T-helper 17 cell (primary cell): ENCODE results near the gene ITGB5. TPM values are rescaled to one million over a fixed set of nuclear protein-coding genes. Genes with fewer than 3 reads are reported as not detected.

ENCODE experiments used
- ATAC-seq: fragments of 150-1000 bp; cut with Tn5 transposase; 2 replicates; pipeline ENCODE4 v1.10.0; 2021; ENCODE audit warnings: mild to moderate bottlenecking, moderate library complexity
- DNase-seq, 3 donors: peaks; one replicate each; pipeline versions ENCODE4 v3.0.0 to v3.0.0-alpha.2; 2020 to 2021
- H3K9me3 ChIP-seq: one replicate; pipeline ENCODE4 v1.7.0; 2013; ENCODE audit warnings: low read length, mild to moderate bottlenecking; ENCODE audit not compliant: control insufficient read depth, poor library complexity, severe bottlenecking
- H3K27ac Mint-ChIP-seq: one replicate; pipeline ENCODE4 v1.8.0; 2022; ENCODE audit warnings: mild to moderate bottlenecking, moderate library complexity, mixed read lengths
- H3K27me3 Mint-ChIP-seq: one replicate; pipeline ENCODE4 v1.8.0; 2022; ENCODE audit warnings: mixed read lengths
- H3K36me3 Mint-ChIP-seq: one replicate; pipeline ENCODE4 v1.8.0; 2022; ENCODE audit warnings: low read depth, mixed read lengths
- H3K4me1 Mint-ChIP-seq: one replicate; pipeline ENCODE4 v1.8.0; 2022; ENCODE audit warnings: mild to moderate bottlenecking, mixed read lengths
- H3K4me3 Mint-ChIP-seq: one replicate; pipeline ENCODE4 v1.8.0; 2022; ENCODE audit warnings: mild to moderate bottlenecking, moderate library complexity, mixed read lengths
- total RNA-seq, 4 donors: library from RNA in 2 of 4; stranded (reverse) in 2 of 4; gene quantifications; one replicate each; pipeline ENCODE4 v1.2.3 and lab custom pipeline; 2022 to 2026

ITGB5 gene
- total RNA-seq, 2 donors from 2014 or later = 3.1 to 61.3 TPM

DNA sequence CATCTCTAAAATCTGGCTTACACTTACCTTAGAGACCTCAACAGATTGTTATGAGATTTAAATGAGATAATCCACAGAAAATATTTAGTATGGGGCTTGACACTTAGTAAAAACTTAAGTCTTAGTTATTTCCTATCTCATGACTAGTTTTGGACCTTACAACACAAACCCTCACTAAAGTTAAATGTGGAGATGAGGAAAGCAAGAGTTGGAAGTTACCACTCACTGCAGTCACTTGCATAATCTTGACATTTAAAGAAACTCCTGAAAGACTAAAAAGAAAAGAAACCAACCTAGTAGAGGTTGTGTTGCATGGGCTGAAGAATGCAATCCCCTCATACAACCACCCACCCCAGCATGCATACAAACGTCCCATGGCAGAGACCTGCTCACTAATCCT lies 40.1 kb downstream of the ITGB5 start:
- Mint-ChIP-seq H3K36me3 (peaks cover 5% of the 10 kb centered on the region), H3K4me3 (no peak overlapping the region), H3K27ac (no peak overlapping the region), H3K27me3 (peaks cover 24% of the 10 kb centered on the region), H3K4me1 (no peaks in the 10 kb centered on the region)
- DNase-seq (no peak), ATAC-seq (no peak)
- H3K9me3 ChIP-seq = no peaks in the 10 kb centered on the region

DNA sequence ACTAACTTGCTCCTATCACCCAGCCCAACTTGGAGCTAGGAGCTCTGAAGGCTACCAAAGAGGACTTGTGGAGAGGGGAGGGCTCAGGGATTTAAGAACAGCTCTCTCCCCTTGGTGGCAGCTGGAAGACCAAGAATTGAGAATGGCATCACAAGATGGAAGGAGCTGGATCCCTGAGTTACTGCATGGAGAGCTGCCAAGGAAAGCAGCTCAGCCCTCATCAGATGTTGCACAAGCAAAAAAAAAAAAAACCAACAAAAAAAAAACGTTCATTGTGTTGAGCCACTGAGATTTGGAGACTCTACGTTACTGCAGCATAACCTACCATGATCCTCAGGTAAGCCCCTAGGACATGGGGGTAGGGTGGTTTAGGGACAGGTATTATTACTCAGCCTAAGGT lies 41.0 kb downstream of the ITGB5 start:
- no peaks in the 10 kb centered on the region for H3K4me1 Mint-ChIP-seq
- H3K9me3 ChIP-seq = no peaks in the 10 kb centered on the region
- no peak overlapping the region for H3K4me3 Mint-ChIP-seq
- no peak for ATAC-seq
- DNase-seq = no peak
- H3K27me3 Mint-ChIP-seq = peaks cover 28% of the 10 kb centered on the region
- peaks cover 6% of the 10 kb centered on the region for H3K36me3 Mint-ChIP-seq
- no peak overlapping the region for H3K27ac Mint-ChIP-seq

DNA sequence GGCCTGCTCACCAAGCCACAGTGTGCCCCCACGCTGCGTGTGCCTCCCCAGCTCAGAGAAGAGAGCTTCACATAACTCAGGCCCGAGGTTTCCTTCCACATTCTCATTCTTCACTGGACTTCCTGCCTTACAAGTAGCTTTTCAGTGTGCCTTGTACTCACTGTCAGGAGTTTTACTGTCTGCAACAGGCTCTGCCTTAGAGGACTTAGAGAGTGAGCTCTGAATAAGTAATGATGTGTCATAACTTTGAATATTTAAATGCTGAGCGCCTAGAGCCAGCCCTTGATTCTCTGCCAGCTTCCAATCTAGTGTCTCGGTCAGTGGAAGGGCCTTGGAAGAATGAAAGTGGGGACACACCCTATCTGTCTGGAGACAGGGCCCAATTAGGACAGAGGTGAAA lies 41.8 kb downstream of the ITGB5 start:
- Mint-ChIP-seq H3K4me3 (no peak overlapping the region), H3K4me1 (no peaks in the 10 kb centered on the region), H3K27me3 (peaks cover 32% of the 10 kb centered on the region), H3K36me3 (peaks cover 8% of the 10 kb centered on the region), H3K27ac (no peak overlapping the region)
- H3K9me3 ChIP-seq = no peaks in the 10 kb centered on the region
- DNase-seq (no peak), ATAC-seq (no peak)

DNA sequence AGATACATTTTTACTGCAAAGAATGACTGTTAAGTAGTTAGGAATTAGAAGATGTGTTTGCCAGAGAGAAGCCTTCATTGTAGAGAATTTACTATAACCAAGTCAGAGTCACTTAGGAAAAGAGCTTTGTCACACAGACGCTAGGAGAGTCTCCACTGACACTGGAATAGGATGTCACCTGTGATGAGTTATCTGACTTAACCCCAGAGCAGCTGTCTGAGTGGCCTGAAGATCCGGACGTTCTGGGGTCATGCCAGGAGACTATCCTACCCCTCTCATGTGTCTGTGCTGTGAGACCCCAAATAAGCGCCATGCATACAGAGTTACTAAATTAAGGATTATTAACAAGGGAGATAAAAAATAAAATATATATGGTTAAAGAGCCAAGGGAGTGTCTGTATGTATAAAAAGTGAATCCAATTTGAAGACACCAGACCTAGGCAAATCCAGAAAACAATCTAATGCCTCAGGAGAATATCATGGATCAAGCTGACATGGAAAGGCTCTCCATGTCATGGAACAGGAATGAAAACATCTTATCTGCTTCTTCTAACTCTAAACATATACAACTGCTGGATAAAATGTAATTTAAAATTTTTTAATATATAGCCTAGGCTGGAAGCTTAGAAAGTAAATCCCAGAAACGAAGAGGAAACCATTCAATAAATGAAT lies 43.5 kb downstream of the ITGB5 start:
- H3K36me3 Mint-ChIP-seq = peaks cover 6% of the 10 kb centered on the region
- H3K9me3 ChIP-seq = no peaks in the 10 kb centered on the region
- DNase-seq (no peak), ATAC-seq (no peak)
- peaks cover 24% of the 10 kb centered on the region for H3K27me3 Mint-ChIP-seq
- no peak overlapping the region for H3K27ac Mint-ChIP-seq
- no peaks in the 10 kb centered on the region for H3K4me1 Mint-ChIP-seq
- H3K4me3 Mint-ChIP-seq = no peak overlapping the region

DNA sequence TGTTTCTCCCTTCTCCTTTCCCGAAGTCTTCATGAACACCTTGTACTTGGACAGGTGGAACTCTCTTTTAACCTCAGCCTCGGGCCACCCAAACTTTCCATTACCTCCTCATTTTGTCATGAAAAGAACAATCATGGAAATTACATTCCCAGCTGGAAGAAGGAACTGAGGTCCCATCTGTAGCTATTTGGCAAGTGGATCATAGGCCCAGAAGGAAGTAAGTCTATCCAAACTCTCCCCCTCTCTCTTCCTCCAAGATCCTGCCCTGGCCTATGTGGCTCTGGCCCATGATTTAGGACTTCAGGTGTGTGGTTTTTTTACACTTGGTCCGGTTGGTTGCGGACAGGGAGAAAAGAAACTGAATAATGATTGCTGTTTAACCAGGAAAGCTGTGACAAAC lies 44.1 kb downstream of the ITGB5 start:
- Mint-ChIP-seq H3K27ac (no peak overlapping the region), H3K4me3 (no peak overlapping the region), H3K4me1 (no peaks in the 10 kb centered on the region), H3K27me3 (peaks cover 24% of the 10 kb centered on the region), H3K36me3 (peaks cover 6% of the 10 kb centered on the region)
- no peak for ATAC-seq
- H3K9me3 ChIP-seq = no peaks in the 10 kb centered on the region
- no peak for DNase-seq

DNA sequence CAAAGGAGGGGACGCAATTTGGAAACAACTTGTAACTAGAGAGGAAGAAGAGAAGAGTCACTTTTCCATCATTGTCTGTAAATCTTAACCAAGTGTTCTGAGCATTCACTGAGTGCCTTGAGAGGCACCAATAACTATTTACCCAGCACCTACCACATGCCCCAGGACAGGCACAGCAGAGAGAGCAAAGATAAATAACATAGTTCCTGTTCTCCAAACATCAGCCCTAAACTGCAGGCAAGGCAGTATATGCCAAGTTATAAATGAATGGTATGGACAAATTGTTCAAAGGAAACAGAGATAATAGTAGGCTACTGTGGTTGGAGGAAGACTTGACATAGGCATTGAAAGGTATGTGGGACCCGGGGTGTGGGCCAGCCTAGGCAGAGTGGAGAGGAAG lies 45.6 kb downstream of the ITGB5 start:
- Mint-ChIP-seq H3K4me3 (no peak overlapping the region), H3K36me3 (peaks cover 6% of the 10 kb centered on the region), H3K27ac (peak overlapping the region; percentile 5), H3K27me3 (peaks cover 37% of the 10 kb centered on the region), H3K4me1 (peaks cover 6% of the 10 kb centered on the region)
- ATAC-seq (no peak), DNase-seq (no peak)
- H3K9me3 ChIP-seq = no peaks in the 10 kb centered on the region

DNA sequence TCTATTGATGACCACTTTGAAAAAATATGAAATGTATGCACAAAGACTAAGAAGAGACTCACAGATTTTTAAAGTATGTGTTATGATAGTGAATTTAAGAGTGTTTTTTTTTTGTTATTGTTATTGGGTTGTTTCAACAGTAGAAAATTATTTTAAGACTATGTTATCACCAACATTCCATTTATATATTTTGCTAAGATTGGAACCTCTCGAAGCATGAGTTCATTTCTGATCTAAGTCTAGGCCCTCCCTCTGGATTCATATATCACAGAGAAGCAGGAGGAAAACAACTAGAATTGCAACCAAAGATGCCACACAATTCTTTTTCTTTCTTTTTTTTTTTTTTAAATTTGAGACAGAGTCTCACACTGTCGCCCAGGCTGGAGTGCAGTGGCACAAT lies 46.8 kb downstream of the ITGB5 start:
- H3K9me3 ChIP-seq = no peaks in the 10 kb centered on the region
- Mint-ChIP-seq H3K27me3 (peaks cover 37% of the 10 kb centered on the region), H3K27ac (no peak overlapping the region), H3K36me3 (peaks cover 6% of the 10 kb centered on the region), H3K4me1 (peaks cover 12% of the 10 kb centered on the region), H3K4me3 (no peak overlapping the region)
- DNase-seq (no peak), ATAC-seq (no peak)

DNA sequence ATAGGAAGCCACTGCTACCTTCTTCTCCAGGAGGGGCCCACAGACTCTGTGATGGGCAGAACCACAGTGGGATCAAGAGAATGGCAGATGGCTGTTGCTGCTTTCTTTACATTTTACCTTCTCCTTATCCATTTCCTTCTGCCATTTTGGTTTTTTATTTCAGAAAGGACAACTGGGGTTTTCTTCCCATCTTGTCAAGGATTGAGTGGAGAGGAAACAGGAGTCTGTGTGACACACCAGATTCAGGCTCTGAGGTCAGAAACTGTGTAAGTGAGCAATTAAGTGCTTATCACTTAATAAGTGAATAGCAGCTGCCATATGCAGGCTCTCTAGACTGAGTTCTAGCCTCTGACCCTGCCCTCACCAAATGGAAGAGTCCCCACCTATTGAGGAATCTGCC lies 47.3 kb downstream of the ITGB5 start:
- Mint-ChIP-seq H3K4me1 (peaks cover 16% of the 10 kb centered on the region), H3K27ac (no peak overlapping the region), H3K4me3 (no peak overlapping the region), H3K27me3 (peaks cover 37% of the 10 kb centered on the region), H3K36me3 (peaks cover 6% of the 10 kb centered on the region)
- no peaks in the 10 kb centered on the region for H3K9me3 ChIP-seq
- ATAC-seq (no peak), DNase-seq (no peak)

DNA sequence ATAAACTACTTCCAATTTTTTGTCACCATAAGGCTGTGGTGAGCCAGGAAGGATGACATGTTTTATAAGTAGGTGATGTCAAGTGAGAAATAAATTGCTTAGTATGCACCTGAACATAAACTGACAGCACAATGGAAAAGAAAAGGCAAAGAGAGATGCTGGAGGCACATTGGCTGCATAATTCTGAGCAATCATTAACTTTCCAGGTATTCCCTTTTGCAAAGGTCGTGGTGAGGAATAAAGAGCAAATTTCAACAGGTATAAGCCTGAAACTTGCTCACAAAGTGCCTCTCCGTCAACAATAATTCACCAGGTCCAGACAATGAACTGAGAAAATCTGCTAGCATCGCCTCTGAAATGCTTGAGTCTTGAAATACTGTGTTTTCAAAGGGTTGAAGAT lies 48.2 kb downstream of the ITGB5 start:
- Mint-ChIP-seq H3K27ac (no peak overlapping the region), H3K27me3 (peaks cover 40% of the 10 kb centered on the region), H3K4me1 (peaks cover 21% of the 10 kb centered on the region)

DNA sequence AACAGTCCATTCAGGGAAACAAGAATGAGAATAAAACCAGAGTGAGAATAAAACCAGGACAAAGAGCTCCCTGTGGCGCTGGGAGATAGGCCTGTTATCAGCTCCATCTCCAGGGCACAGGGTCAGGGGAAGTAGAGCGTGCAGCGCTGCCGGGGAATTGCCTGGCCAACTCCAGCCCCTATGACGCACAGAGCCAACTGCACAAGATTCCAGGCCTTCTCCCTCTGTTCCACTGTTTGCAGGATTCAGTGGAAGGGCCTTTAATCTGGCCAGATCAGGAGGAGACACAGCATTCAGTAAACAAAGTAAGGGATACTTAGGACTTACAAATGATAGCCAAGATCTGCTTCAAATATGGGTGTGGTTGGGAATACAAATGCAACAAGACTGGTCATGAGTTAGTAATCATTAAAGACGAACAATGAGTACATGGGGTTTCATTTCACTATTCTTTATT lies 49.4 kb downstream of the ITGB5 start:
- ATAC-seq (no peak), DNase-seq (no peak)
- no peak overlapping the region for H3K4me3 Mint-ChIP-seq
- peaks cover 21% of the 10 kb centered on the region for H3K4me1 Mint-ChIP-seq
- H3K36me3 Mint-ChIP-seq = peaks cover 3% of the 10 kb centered on the region
- peak overlapping the region; percentile 74 for H3K27ac Mint-ChIP-seq
- no peaks in the 10 kb centered on the region for H3K9me3 ChIP-seq
- peaks cover 38% of the 10 kb centered on the region for H3K27me3 Mint-ChIP-seq

More for the DNA sequence above, 48.2 kb downstream of the ITGB5 start:
- Mint-ChIP-seq H3K4me3 (no peak overlapping the region), H3K36me3 (peaks cover 6% of the 10 kb centered on the region)
- H3K9me3 ChIP-seq = no peaks in the 10 kb centered on the region
- DNase-seq = no peak
- ATAC-seq = no peak

DNA sequence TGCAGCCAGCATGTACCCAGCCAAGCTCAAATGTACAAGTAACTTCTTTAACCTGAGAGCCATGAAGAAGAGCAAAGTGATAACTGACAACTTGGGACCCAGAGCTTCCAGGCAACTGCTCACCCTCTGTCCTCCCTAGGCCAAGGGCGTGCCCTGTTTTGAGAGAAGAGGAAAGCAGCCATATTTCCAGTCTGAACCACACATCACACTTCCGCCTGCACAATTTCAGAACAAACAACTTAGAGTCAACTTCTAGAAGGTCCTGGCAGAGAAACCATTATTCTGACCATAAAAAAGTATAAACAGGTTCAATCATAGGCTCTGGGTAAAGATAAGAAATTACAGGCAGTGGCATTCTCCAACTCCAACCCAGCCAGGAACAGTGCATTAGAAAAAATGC lies 50.1 kb downstream of the ITGB5 start:
- H3K4me1 Mint-ChIP-seq = peaks cover 21% of the 10 kb centered on the region
- peak; percentile 42 for ATAC-seq
- H3K27ac Mint-ChIP-seq = peak overlapping the region; percentile 74
- no peak for DNase-seq
- peaks cover 35% of the 10 kb centered on the region for H3K27me3 Mint-ChIP-seq
- H3K9me3 ChIP-seq = no peaks in the 10 kb centered on the region
- H3K36me3 Mint-ChIP-seq = peaks cover 3% of the 10 kb centered on the region
- H3K4me3 Mint-ChIP-seq = peak overlapping the region; percentile 19

DNA sequence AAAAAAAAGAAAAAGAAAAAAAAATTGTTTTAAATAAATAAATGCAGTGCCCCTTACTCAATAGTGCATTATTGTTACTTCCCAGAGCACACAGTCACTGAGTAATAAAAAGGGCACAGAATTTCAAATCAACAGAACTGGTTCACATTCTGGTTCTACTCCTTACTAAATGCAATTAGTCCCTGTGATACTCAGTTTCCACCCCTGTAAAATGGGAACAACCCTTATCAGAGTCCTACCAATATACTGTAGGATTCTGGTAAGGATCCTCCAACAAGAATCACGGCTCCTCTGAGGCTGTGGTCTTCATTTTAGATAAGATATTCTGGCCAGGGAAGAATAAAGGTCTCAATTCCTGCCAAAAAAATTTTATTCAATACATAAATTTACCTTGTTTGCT lies 50.7 kb downstream of the ITGB5 start:
- DNase-seq = no peak
- H3K9me3 ChIP-seq = no peaks in the 10 kb centered on the region
- Mint-ChIP-seq H3K4me3 (no peak overlapping the region), H3K4me1 (peaks cover 21% of the 10 kb centered on the region), H3K27ac (peak overlapping the region; percentile 86), H3K27me3 (peaks cover 30% of the 10 kb centered on the region), H3K36me3 (peaks cover 3% of the 10 kb centered on the region)
- no peak for ATAC-seq

DNA sequence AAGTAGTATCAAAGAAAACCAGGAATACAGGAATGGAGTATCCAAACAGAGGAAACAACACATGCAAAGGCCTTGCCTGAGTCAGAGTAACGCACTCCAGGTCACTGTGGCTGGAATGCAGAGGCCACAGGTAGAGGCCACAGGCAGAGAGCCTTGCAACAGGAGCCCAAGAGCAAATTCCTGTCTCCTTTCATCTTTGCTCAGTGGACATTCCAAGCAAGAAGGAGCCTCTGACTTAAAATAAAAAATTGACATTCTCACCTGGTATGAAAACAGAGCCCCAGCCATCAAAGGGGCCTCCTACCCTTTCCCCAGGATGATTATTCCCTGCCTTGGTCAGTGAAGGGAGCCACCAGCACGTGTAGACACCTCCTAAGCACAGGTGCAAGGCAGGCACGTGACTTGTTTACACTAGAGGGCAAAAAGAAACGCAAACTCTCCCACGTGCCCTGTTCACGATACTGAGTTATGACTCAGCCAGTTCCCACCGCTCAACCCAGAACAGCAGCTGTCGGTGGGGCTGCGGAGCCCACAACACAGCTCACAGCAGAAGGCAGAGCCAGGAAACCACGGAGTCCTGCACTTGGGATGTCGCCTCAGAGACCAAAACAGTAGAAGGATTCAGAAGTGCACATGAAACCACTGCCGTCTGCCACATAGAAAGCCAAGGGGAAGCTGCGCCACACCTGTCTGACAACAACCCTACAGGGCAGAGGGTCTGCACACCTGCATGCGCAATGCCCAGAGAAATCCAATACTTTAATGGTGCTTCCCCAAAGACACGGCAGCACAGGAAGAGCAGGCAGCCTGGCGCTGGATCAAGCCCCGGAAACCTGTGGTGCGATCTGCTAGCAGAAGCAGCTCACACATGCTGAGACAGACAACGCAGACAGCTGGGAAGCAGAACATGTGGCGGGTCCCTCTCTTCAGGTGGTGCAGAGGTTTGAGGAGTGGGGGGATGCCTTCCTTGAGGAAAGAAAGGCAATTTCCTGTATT lies 52.1 kb downstream of the ITGB5 start:
- DNase-seq (peak in 2 of 3 donors; percentile 12 to 44), ATAC-seq (peak; percentile 91)
- H3K9me3 ChIP-seq = no peaks in the 10 kb centered on the region
- peaks cover 31% of the 10 kb centered on the region for H3K27me3 Mint-ChIP-seq
- H3K36me3 Mint-ChIP-seq = no peaks in the 10 kb centered on the region
- peaks cover 21% of the 10 kb centered on the region for H3K4me1 Mint-ChIP-seq
- H3K4me3 Mint-ChIP-seq = peak overlapping the region; percentile 85
- H3K27ac Mint-ChIP-seq = peak overlapping the region; percentile 86
